Mesenchymal stem cell (in vitro differentiated cells and primary cell): Measurements from ENCODE around the gene KIRREL3.

Experiments
- DNase-seq: peaks from one replicate; pipeline ENCODE4 v3.0.0-alpha.2; 2013
- H2AFZ ChIP-seq: one replicate; pipeline ENCODE4 v1.6.1; 2013; ENCODE audit warnings: low read depth, mild to moderate bottlenecking, control low read depth, inconsistent platforms, low read length, moderate library complexity
- H2AK5ac ChIP-seq: 2 replicates; pipeline ENCODE4 v1.6.1; 2013; ENCODE audit warnings: low read length, moderate library complexity, mild to moderate bottlenecking, inconsistent platforms; ENCODE audit not compliant: severe bottlenecking
- H2BK120ac ChIP-seq: one replicate; pipeline ENCODE4 v1.6.1; 2013; ENCODE audit warnings: low read depth, mild to moderate bottlenecking, inconsistent platforms, low read length, moderate library complexity
- H2BK12ac ChIP-seq, 2 experiments: one replicate each; pipeline ENCODE4 v1.6.1; 2013; ENCODE audit warnings: inconsistent platforms in 2 of 2, low read length in 2 of 2, mild to moderate bottlenecking in 2 of 2, moderate library complexity in 2 of 2, control low read depth in 1 of 2
- H2BK15ac ChIP-seq: one replicate; pipeline ENCODE4 v1.6.1; 2013; ENCODE audit warnings: mild to moderate bottlenecking, low read depth, inconsistent platforms; ENCODE audit not compliant: poor library complexity, severe bottlenecking
- H2BK5ac ChIP-seq: 2 replicates; pipeline ENCODE4 v1.6.1; 2013; ENCODE audit warnings: low read depth, mild to moderate bottlenecking, low read length, control low read depth, inconsistent platforms; ENCODE audit not compliant: poor library complexity, severe bottlenecking
- H3K14ac ChIP-seq, 2 experiments: one replicate each; pipeline ENCODE4 v1.6.1; 2013; ENCODE audit warnings: inconsistent platforms in 2 of 2, low read length in 2 of 2, control low read depth in 1 of 2, mild to moderate bottlenecking in 1 of 2, moderate library complexity in 1 of 2
- H3K18ac ChIP-seq, 2 experiments: one replicate each; pipeline ENCODE4 v1.6.1; 2013; ENCODE audit warnings: inconsistent platforms in 2 of 2, low read length in 2 of 2, control low read depth in 1 of 2, low read depth in 1 of 2, mild to moderate bottlenecking in 1 of 2
- H3K23ac ChIP-seq, 2 experiments: one replicate each; pipeline ENCODE4 v1.6.1; 2013; ENCODE audit warnings: inconsistent platforms in 2 of 2, low read length in 2 of 2, mild to moderate bottlenecking in 2 of 2, moderate library complexity in 2 of 2, control low read depth in 1 of 2
- H3K27ac ChIP-seq: 2 replicates; pipeline ENCODE4 v1.5.1; 2013; ENCODE audit warnings: mild to moderate bottlenecking, moderate library complexity, low read length, control low read depth, inconsistent platforms; ENCODE audit not compliant: poor library complexity, severe bottlenecking
- H3K27me3 ChIP-seq, 2 experiments: 2 replicates each; pipeline versions ENCODE4 v1.6.1 to v1.7.0; 2013; ENCODE audit warnings: low read length in 2 of 2, mild to moderate bottlenecking in 2 of 2, moderate library complexity in 2 of 2, control low read depth in 1 of 2, inconsistent platforms in 1 of 2; ENCODE audit not compliant: control insufficient read depth in 1 of 2, insufficient read depth in 1 of 2
- H3K36me3 ChIP-seq, 2 experiments: 2 replicates each; pipeline versions ENCODE4 v1.6.1 to v1.7.0; 2013; ENCODE audit warnings: low read length in 2 of 2, control low read depth in 1 of 2, inconsistent platforms in 1 of 2, low read depth in 1 of 2, mild to moderate bottlenecking in 1 of 2; ENCODE audit not compliant: insufficient read depth in 2 of 2, control insufficient read depth in 1 of 2
- H3K4ac ChIP-seq, 2 experiments: one replicate each; pipeline ENCODE4 v1.6.1; 2013; ENCODE audit warnings: inconsistent platforms in 2 of 2, low read length in 2 of 2, mild to moderate bottlenecking in 2 of 2, moderate library complexity in 2 of 2, control low read depth in 1 of 2, low read depth in 1 of 2
- H3K4me1 ChIP-seq: 2 replicates; pipeline ENCODE4 v1.6.1; 2013; ENCODE audit warnings: low read depth, low read length, control low read depth; ENCODE audit not compliant: control insufficient read depth, insufficient read depth
- H3K4me2 ChIP-seq: 2 replicates; pipeline ENCODE4 v1.6.1; 2013; ENCODE audit warnings: low read length, mild to moderate bottlenecking, inconsistent platforms; ENCODE audit not compliant: poor library complexity, severe bottlenecking
- H3K4me3 ChIP-seq, 2 experiments: 2 replicates each; pipeline versions ENCODE4 v1.5.1 to v1.7.0; 2013; ENCODE audit warnings: low read length in 2 of 2, mild to moderate bottlenecking in 2 of 2, control low read depth in 1 of 2, low read depth in 1 of 2; ENCODE audit not compliant: insufficient read depth in 1 of 2
- H3K79me1 ChIP-seq: replicated peaks from 2 replicates; pipeline ENCODE4 v1.6.1; 2013; ENCODE audit warnings: mild to moderate bottlenecking, control low read depth, low read length, inconsistent platforms; ENCODE audit not compliant: poor library complexity, severe bottlenecking
- H3K9ac ChIP-seq: 2 replicates; pipeline ENCODE4 v1.7.0; 2013; ENCODE audit warnings: mild to moderate bottlenecking, low read length, moderate library complexity
- H3K9me3 ChIP-seq: 2 replicates; pipeline ENCODE4 v1.7.0; 2013; ENCODE audit warnings: mild to moderate bottlenecking, low read length; ENCODE audit not compliant: control insufficient read depth
- H4K8ac ChIP-seq: one replicate; pipeline ENCODE4 v1.6.1; 2013; ENCODE audit warnings: inconsistent platforms, mild to moderate bottlenecking, low read length, moderate library complexity
- H4K91ac ChIP-seq: one replicate; pipeline ENCODE4 v1.6.1; 2013; ENCODE audit warnings: mild to moderate bottlenecking, low read length, inconsistent platforms
- WGBS: methylation state at CpG from one replicate; pipeline ENCODE4 v1.1.7; 2013; ENCODE audit warnings: mixed read lengths; 5-methylcytosine and 5-hydroxymethylcytosine counted together

The KIRREL3 gene

GRCh38 chr11:126861796-126862459 lies 138.6 kb downstream of the KIRREL3 start:
- H3K4me2 ChIP-seq: no peak overlapping the region
- H2BK120ac ChIP-seq: no peak overlapping the region

GRCh38 chr11:126857860-126858808 lies 142.4 kb downstream of the KIRREL3 start:
- no peaks in the 10 kb centered on the region for H3K9me3 ChIP-seq
- no peak overlapping the region for H4K91ac ChIP-seq
- peaks cover 10% of the 10 kb centered on the region for H3K4me1 ChIP-seq
- 73% methylated on average over 9 of the region's 9 CpGs for WGBS
- no peak overlapping the region for H3K4ac ChIP-seq
- no peak overlapping the region for H3K27ac ChIP-seq
- H3K4me3 ChIP-seq: no peak overlapping the region
- H3K14ac ChIP-seq: no peak overlapping the region
- no peak overlapping the region for H2AFZ ChIP-seq
- no peak overlapping the region for H3K23ac ChIP-seq
- peaks cover 17% of the 10 kb centered on the region for H3K79me1 ChIP-seq
- peaks cover 0 to 3% of the 10 kb centered on the region in 2 experiments for H3K27me3 ChIP-seq
- no peak overlapping the region for H3K18ac ChIP-seq
- no peaks in the 10 kb centered on the region for H3K36me3 ChIP-seq
- H3K9ac ChIP-seq: no peak overlapping the region
- H2AK5ac ChIP-seq: peak overlapping the region; percentile 9
- no peak overlapping the region for H3K4me2 ChIP-seq
- DNase-seq: no peak
- no peak overlapping the region for H2BK120ac ChIP-seq
- no peak overlapping the region for H2BK5ac ChIP-seq
- no peak overlapping the region for H2BK15ac ChIP-seq
- H2BK12ac ChIP-seq: no peak overlapping the region
- no peak overlapping the region for H4K8ac ChIP-seq

More at GRCh38 chr11:126861796-126862459, 138.6 kb downstream of the KIRREL3 start:
- H3K79me1 ChIP-seq: peaks cover 11% of the 10 kb centered on the region
- peaks cover 10% of the 10 kb centered on the region for H3K4me1 ChIP-seq
- no peak overlapping the region for H3K18ac ChIP-seq
- no peak overlapping the region for H2BK5ac ChIP-seq
- H2BK12ac ChIP-seq: no peak overlapping the region
- H2AK5ac ChIP-seq: no peak overlapping the region
- peaks cover 0 to 4% of the 10 kb centered on the region in 2 experiments for H3K36me3 ChIP-seq
- no peak overlapping the region for H4K91ac ChIP-seq
- no peak overlapping the region for H3K14ac ChIP-seq
- H3K23ac ChIP-seq: no peak overlapping the region
- no peak overlapping the region for H4K8ac ChIP-seq
- H3K9ac ChIP-seq: no peak overlapping the region
- no peak overlapping the region for H3K27ac ChIP-seq
- H3K4me3 ChIP-seq: no peak overlapping the region
- H2BK15ac ChIP-seq: no peak overlapping the region
- H3K9me3 ChIP-seq: no peaks in the 10 kb centered on the region
- DNase-seq: no peak
- H3K4ac ChIP-seq: no peak overlapping the region
- peaks cover 0 to 10% of the 10 kb centered on the region in 2 experiments for H3K27me3 ChIP-seq
- H2AFZ ChIP-seq: no peak overlapping the region
- 77% methylated on average over 9 of the region's 10 CpGs for WGBS

GRCh38 chr11:126855536-126855935 lies 145.0 kb downstream of the KIRREL3 start:
- H3K36me3 ChIP-seq: no peaks in the 10 kb centered on the region
- no peak for DNase-seq
- no peak overlapping the region for H3K9ac ChIP-seq
- H3K27me3 ChIP-seq: no peaks in the 10 kb centered on the region
- H3K4me1 ChIP-seq: peaks cover 10% of the 10 kb centered on the region
- no peak overlapping the region for H3K23ac ChIP-seq
- H2AK5ac ChIP-seq: peak overlapping the region; percentile 79
- H2BK120ac ChIP-seq: no peak overlapping the region
- H2BK5ac ChIP-seq: peak overlapping the region; percentile 20
- no peak overlapping the region for H3K27ac ChIP-seq
- H3K4me2 ChIP-seq: no peak overlapping the region
- H3K4me3 ChIP-seq: no peak overlapping the region
- H3K79me1 ChIP-seq: peaks cover 16% of the 10 kb centered on the region
- H3K4ac ChIP-seq: no peak overlapping the region
- H3K9me3 ChIP-seq: no peaks in the 10 kb centered on the region
- no peak overlapping the region for H2BK12ac ChIP-seq
- H4K91ac ChIP-seq: no peak overlapping the region
- no peak overlapping the region for H2AFZ ChIP-seq
- H2BK15ac ChIP-seq: no peak overlapping the region
- H4K8ac ChIP-seq: no peak overlapping the region
- H3K18ac ChIP-seq: no peak overlapping the region
- H3K14ac ChIP-seq: no peak overlapping the region

- Histone ChIP-seq H3K23ac (no peak overlapping the region), H3K4me2 (no peak overlapping the region)
- WGBS: no CpG with 5 or more reads among the region's 2 CpGs
These were observed 146.8 kb downstream of the KIRREL3 start for GRCh38 chr11:126853732-126854131.

More at GRCh38 chr11:126853732-126854131, 146.8 kb downstream of the KIRREL3 start:
- no peak overlapping the region for H3K14ac ChIP-seq
- H2AFZ ChIP-seq: no peak overlapping the region
- DNase-seq: no peak
- H3K18ac ChIP-seq: no peak overlapping the region
- no peak overlapping the region for H3K4me3 ChIP-seq
- no peak overlapping the region for H2BK15ac ChIP-seq
- no peak overlapping the region for H3K4ac ChIP-seq
- no peak overlapping the region for H2AK5ac ChIP-seq
- no peaks in the 10 kb centered on the region for H3K27me3 ChIP-seq
- no peak overlapping the region for H4K8ac ChIP-seq
- H2BK120ac ChIP-seq: no peak overlapping the region
- H3K79me1 ChIP-seq: peaks cover 20% of the 10 kb centered on the region
- no peak overlapping the region for H3K9ac ChIP-seq
- H4K91ac ChIP-seq: no peak overlapping the region
- peaks cover 10% of the 10 kb centered on the region for H3K4me1 ChIP-seq
- no peak overlapping the region for H2BK5ac ChIP-seq
- no peak overlapping the region for H2BK12ac ChIP-seq
- no peaks in the 10 kb centered on the region for H3K9me3 ChIP-seq
- H3K27ac ChIP-seq: peak overlapping the region; percentile 61
- no peaks in the 10 kb centered on the region for H3K36me3 ChIP-seq
